ENCODE data around the gene RELN. TPM values are rescaled to one million over a fixed set of nuclear protein-coding genes. Genes with fewer than 3 reads are reported as not detected.

The RELN gene
- total and polyA plus RNA-seq, 2 of the 13 experiments (the other 11 are each of a cell fraction or from before 2014, with no cell fraction given) = 315 to 332 TPM

- Histone ChIP-seq H3K9me3 (ENCODE audit: low read length) (no peaks in the 10 kb centered on the region), H3K36me3 (replicated peaks in 1 of 2; ENCODE audit: control insufficient read depth in 1 of 2, insufficient read depth in 2 of 2, low read length in 2 of 2) (peaks cover 0 to 16% of the 10 kb centered on the region in 2 experiments; a peak in 2 of 5 replicates), H3K9ac (ENCODE audit: insufficient read depth, low read depth, low read length) (no peak overlapping the region), H4K20me1 (ENCODE audit: insufficient read depth, low read length) (no peaks in the 10 kb centered on the region), H3K4me1 (ENCODE audit: insufficient read depth, low read length) (no peaks in the 10 kb centered on the region), H3K4me2 (ENCODE audit: low read depth, low read length) (no peak overlapping the region), H3K27ac (ENCODE audit: extremely low read length, insufficient read depth, low read length) (no peak overlapping the region), H3K27me3 (ENCODE audit: control insufficient read depth in 1 of 2, insufficient read depth in 2 of 2, low read length in 2 of 2) (no peaks in the 10 kb centered on the region; a peak in 1 of 5 replicates), H3K4me3 (replicated peaks in 1 of 3; ENCODE audit: insufficient read depth in 1 of 3, low read depth in 2 of 3, low read length in 3 of 3) (no peak overlapping the region), H3K79me2 (ENCODE audit: insufficient read depth, low read length) (no peaks in the 10 kb centered on the region), H2AFZ (ENCODE audit: low read length) (no peak overlapping the region)
- ATAC-seq = no peak
- in situ Hi-C loops (cut with HindIII; ENCODE audit: extremely low pct_ligation_motif_present, low pct_unique_long_range_greater_than_20kb) = no loop called here
- intact Hi-C loops (cut with micrococcal nuclease; ENCODE audit: unreplicated experiment) = no loop called here
- DNase-seq (ENCODE audit: low spot score) = no peak
- POLR2A ChIA-PET = no interaction called here
- BruUV-seq (replicated peaks) = no TSS peak
- 87% methylated on average over 2 of the region's 2 CpGs for WGBS (ENCODE audit: low lambda C conversion rate)
- FAIRE-seq = no peak
- CTCF ChIA-PET (ENCODE audit: low intra/inter-chr PET ratio, low total read pairs) = no interaction called here
- TF ChIP-seq KDM3A (CRISPR knock-in tag; IDR thresholded peaks at IDR 0.05; ENCODE audit: low read depth) = no peak
- no peak for TF ChIP-seq IKZF1 (IDR thresholded peaks at IDR 0.05)
- TF ChIP-seq FOXA3 (CRISPR knock-in tag; IDR thresholded peaks at IDR 0.05) = no peak
- TF ChIP-seq HNRNPL (IDR thresholded peaks at IDR 0.05; ENCODE audit: low read depth, low read length) = no peak
- TF ChIP-seq RNF219 (CRISPR knock-in tag; IDR thresholded peaks at IDR 0.05) = no peak
- TF ChIP-seq MTERF4 (CRISPR knock-in tag; IDR thresholded peaks at IDR 0.05) = no peak
- no peak for TF ChIP-seq RBFOX2 (IDR thresholded peaks at IDR 0.05; ENCODE audit: low read depth, low read length)
- no peak for TF ChIP-seq ZNF609 (CRISPR knock-in tag; IDR thresholded peaks at IDR 0.05; ENCODE audit: borderline replicate concordance)
- TF ChIP-seq DDIT3 (CRISPR knock-in tag; IDR thresholded peaks at IDR 0.05) = no peak
- no peak for TF ChIP-seq ZNF460 (CRISPR knock-in tag; IDR thresholded peaks at IDR 0.05; ENCODE audit: borderline replicate concordance)
- TF ChIP-seq GLI4 (CRISPR knock-in tag; IDR thresholded peaks at IDR 0.05; ENCODE audit: borderline replicate concordance) = no peak
- TF ChIP-seq ZFP36L1 (CRISPR knock-in tag; IDR thresholded peaks at IDR 0.05) = no peak
Observed at GRCh38 chr7:103580031-103580430, 409.4 kb downstream of the RELN start.
